Kidney (tissue), 14 donors: ENCODE results near the gene PCYT2. TPM values are rescaled to one million over a fixed set of nuclear protein-coding genes. Genes with fewer than 3 reads are reported as not detected.

Source experiments
- DNase-seq, 5 donors: peaks; one replicate each; pipeline ENCODE4 v3.0.0-alpha.2; 2013 to 2020
- FAIRE-seq: peaks from 2 replicates; lab custom pipeline; 2012; peaks lifted over from hg19 to GRCh38; lab: Jason Lieb, UNC
- H3K27ac ChIP-seq, 2 donors: one replicate each; pipeline ENCODE4 v1.7.0; 2013; ENCODE audit warnings: low read depth in 2 of 2, low read length in 2 of 2, inconsistent platforms in 1 of 2
- H3K27me3 ChIP-seq: one replicate; pipeline ENCODE4 v1.7.1; 2013; ENCODE audit warnings: low read length, inconsistent platforms; ENCODE audit not compliant: control insufficient read depth, insufficient read depth
- H3K36me3 ChIP-seq, 3 donors: one replicate each; pipeline versions ENCODE4 v1.7.0 to v1.7.1; 2013; ENCODE audit warnings: low read length in 3 of 3, control low read depth in 1 of 3, inconsistent platforms in 1 of 3; ENCODE audit not compliant: insufficient read depth in 3 of 3, control insufficient read depth in 2 of 3
- H3K4me1 ChIP-seq, 3 donors: one replicate each; pipeline versions ENCODE4 v1.7.0 to v1.7.1; 2013; ENCODE audit warnings: low read length in 3 of 3, inconsistent platforms in 1 of 3, low read depth in 1 of 3; ENCODE audit not compliant: control insufficient read depth in 2 of 3, insufficient read depth in 2 of 3
- H3K4me3 ChIP-seq, 3 donors: one replicate each; pipeline versions ENCODE4 v1.7.0 to v1.8.1; 2013; ENCODE audit warnings: low read length in 3 of 3, control low read depth in 1 of 3, inconsistent platforms in 1 of 3
- H3K9ac ChIP-seq, 3 donors: one replicate each; pipeline versions ENCODE4 v1.7.0 to v1.7.1; 2013; ENCODE audit warnings: low read length in 3 of 3, control low read depth in 1 of 3, inconsistent platforms in 1 of 3
- H3K9me3 ChIP-seq, 3 donors: one replicate each; pipeline versions ENCODE4 v1.7.0 to v1.7.1; 2013; ENCODE audit warnings: low read length in 3 of 3, control low read depth in 1 of 3, inconsistent platforms in 1 of 3; ENCODE audit not compliant: control insufficient read depth in 2 of 3, insufficient read depth in 1 of 3
- CTCF ChIP-seq: IDR thresholded peaks from 3 replicates; pipeline ENCODE4 v1.5.1; 2012; ENCODE audit warnings: mild to moderate bottlenecking, moderate library complexity, borderline replicate concordance; ENCODE audit not compliant: insufficient read depth; ENCODE audit errors: extremely low read depth
- intact Hi-C: fragments of 100-400 bp; cut with DNase I; formaldehyde crosslinking; loops from one replicate; pipeline ENCODE4 v1.11.1; 2022
- polyA plus RNA-seq: library from polyadenylated mRNA; stranded (reverse); fragments of 350-450 nt; fragmentation: Illumina TruSeq; extraction: RNeasy Lipid Tissue Mini Kit (QIAGEN cat#74804); gene quantifications from one replicate; pipeline ENCODE4 v1.2.3, GENCODE V29; 2014; ENCODE audit warnings: low read depth, low replicate concordance; ENCODE audit not compliant: insufficient read depth
- total RNA-seq: library from RNA; stranded (reverse); fragmentation: NEBNext Ultra II Directional; extraction: Animal tissue kit (Norgen Biotek cat#: 25700); gene quantifications from one replicate; pipeline ENCODE4 v1.2.1, GENCODE V29; 2021
- donor health status: control.
- donor health status: control.
- donor health status: control.
- donor health status: control.
- donor health status: control.
- donor health status: DM: yes; HTN: yes; CAD: no.
- donor health status: Normal renal cell carcinoma (clear cell type).

PCYT2 gene
- total and polyA plus RNA-seq, 2 donors from 2014 or later: 28.4 to 104 TPM

- no peak overlapping the region for H3K27ac ChIP-seq
- H3K9me3 ChIP-seq: no peaks in the 10 kb centered on the region
- H3K27me3 ChIP-seq: no peaks in the 10 kb centered on the region
- H3K36me3 ChIP-seq: peaks cover 0 to 25% (median 14%) of the 10 kb centered on the region in 3 donors
- peaks cover 0 to 9% (median 0%) of the 10 kb centered on the region in 3 donors for H3K4me1 ChIP-seq
- H3K9ac ChIP-seq: peak overlapping the region in 1 of 3 donors; percentile 7
- no peak for TF ChIP-seq CTCF
- H3K4me3 ChIP-seq: no peak overlapping the region
- no peak for DNase-seq
- no peak for FAIRE-seq
- intact Hi-C loops: no loop called here
Measured at GRCh38 chr17:81909231-81909630, 2.0 kb downstream of the PCYT2 start.

GRCh38 chr17:81908793-81909192 lies 2.4 kb downstream of the PCYT2 start:
- no peak overlapping the region for H3K9ac ChIP-seq
- no peak overlapping the region for H3K27ac ChIP-seq
- no peak overlapping the region for H3K4me3 ChIP-seq
- H3K9me3 ChIP-seq: no peaks in the 10 kb centered on the region
- no peak for FAIRE-seq
- no peak for TF ChIP-seq CTCF
- H3K4me1 ChIP-seq: peaks cover 0 to 9% (median 0%) of the 10 kb centered on the region in 3 donors
- no peaks in the 10 kb centered on the region for H3K27me3 ChIP-seq
- no peak for DNase-seq
- H3K36me3 ChIP-seq: peaks cover 0 to 21% (median 11%) of the 10 kb centered on the region in 3 donors
- intact Hi-C loops: no loop called here

DNA sequence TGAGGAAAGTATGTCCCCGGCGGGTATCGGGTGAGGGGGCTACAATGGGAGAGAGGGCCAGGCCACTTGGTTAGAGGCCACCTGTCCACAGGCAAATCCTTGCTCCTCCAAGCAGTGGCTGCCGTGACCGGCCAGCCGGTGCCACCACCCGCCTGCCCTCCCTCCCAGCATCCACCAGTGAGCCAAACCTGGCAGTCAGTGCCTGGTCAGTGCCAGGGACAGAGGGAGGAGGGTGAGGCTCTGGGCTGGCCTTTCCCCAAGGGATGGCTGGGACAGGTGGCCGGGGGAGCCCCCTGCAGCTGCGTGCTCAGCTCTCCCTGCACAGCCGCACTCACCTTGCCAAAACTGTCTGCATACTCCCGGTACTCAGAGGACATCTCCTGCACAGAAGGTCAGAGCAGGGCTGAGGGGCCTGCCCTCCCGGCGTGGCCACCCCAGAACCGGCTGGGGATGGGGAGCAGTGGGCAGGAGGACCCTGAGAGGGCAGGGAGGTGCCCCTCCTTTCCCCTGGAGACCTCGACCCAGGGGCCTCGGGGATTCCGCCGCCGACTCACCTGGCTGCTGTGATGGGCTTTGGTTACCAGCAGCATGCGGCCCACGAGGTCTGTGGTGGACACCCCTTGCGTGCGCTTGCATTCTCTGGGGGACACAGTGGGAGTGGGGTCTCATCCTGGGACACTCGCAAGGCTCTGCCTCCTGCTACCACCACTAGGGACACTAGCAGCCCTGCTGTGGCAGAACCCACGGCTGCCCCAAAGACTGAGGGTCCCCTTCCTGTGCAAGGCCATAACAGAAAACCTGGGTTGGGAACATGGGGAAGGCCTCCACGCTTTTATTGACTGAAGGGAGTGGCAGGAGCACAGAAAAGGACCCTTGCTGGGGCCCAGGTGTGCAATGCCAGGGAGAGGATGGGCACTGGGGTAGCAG lies 3.7 kb downstream of the PCYT2 start:
- Histone ChIP-seq H3K27me3 (no peaks in the 10 kb centered on the region), H3K4me1 (peaks cover 0 to 9% (median 0%) of the 10 kb centered on the region in 3 donors), H3K27ac (no peak overlapping the region), H3K9ac (no peak overlapping the region), H3K9me3 (no peaks in the 10 kb centered on the region), H3K36me3 (peaks cover 0 to 12% (median 3%) of the 10 kb centered on the region in 3 donors), H3K4me3 (no peak overlapping the region)
- FAIRE-seq (no peak), DNase-seq (no peak)
- intact Hi-C loops: no loop called here
- no peak for TF ChIP-seq CTCF
